Fibroblast of upper back skin (primary cell): Measurements from ENCODE around the gene MTFR1L.

Experiments used
- DNase-seq: peaks from one replicate; pipeline ENCODE4 v3.0.0-alpha.2; 2013

MTFR1L gene

DNA sequence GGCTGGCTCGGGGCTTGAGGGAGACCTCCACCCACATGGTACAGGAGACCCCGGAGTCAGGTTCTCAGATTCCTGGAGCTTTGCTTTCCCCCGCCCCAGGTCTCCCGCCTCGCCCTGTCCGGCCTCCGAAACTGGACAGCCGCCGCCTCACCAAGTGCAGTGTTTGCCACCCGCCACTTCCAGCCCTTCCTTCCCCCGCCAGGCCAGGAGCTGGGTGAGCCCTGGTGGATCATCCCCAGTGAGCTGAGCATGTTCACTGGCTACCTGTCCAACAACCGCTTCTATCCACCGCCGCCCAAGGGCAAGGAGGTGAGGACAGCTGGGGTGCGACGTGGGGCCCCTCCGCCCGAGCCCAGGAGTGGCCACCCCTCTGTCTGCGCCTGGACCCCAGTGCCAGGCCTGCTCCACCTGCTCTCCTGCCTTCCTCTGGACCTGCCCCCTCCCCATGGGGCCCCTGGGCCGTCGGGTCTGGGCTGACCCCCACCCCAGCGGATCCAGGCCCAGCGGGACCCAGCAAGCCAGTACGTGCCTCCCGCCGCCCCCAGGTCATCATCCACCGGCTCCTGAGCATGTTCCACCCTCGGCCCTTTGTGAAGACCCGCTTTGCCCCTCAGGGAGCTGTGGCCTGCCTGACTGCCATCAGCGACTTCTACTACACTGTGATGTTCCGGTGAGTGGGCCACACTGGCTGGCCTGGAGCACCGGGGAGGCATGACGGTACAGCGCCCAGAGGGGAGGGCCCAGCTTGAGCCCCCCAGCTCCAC, 11.1 kb upstream of the MTFR1L start:
- no peak for DNase-seq

DNA sequence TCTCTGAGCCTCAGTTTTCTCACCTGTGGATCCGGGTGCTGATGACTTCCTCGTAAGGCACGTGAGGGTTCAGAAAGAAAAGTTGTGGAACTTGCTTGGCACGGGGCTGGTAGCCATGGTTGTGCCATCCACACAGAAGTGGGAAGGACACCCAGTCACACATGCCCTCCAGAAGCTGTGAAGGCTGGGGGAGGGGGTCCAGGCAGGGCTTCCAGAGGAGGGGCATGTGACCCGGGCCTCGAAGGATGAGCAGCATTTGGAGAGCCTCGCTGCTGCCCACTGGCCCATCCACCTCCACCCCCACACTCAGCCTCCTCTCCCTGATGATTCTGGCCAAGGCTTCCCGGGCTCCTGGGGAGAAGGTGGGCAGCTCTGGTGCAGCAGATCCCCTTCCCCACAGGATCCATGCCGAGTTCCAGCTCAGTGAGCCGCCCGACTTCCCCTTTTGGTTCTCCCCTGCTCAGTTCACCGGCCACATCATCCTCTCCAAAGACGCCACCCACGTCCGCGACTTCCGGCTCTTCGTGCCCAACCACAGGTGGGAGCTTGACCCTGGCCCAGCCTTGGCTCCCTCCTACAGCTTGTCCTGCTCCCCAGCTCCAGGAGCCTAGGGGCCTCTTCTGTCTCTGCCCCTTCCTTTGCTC, 10.3 kb upstream of the MTFR1L start:
- DNase-seq, result no peak

DNA sequence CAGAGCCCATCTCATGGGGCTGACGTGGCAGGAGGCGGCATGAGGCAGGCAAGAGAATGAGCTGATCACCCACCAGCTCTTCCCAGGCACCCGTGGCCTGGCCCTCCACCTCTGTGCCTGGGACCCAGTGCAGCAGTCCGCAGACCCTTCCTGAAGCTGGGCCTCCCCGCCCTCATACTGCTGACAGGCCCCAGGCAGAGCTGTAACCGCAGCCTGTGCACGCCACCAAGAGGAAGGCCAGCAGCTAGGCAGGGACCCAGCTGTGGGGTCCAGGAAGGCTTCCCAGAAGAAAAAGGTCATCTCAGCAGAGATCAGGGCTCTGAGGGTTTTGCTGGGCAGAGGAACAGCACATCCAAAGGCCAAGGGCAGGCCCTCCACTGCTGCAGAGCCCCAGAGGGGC, 9.8 kb upstream of the MTFR1L start:
- no peak for DNase-seq

DNA sequence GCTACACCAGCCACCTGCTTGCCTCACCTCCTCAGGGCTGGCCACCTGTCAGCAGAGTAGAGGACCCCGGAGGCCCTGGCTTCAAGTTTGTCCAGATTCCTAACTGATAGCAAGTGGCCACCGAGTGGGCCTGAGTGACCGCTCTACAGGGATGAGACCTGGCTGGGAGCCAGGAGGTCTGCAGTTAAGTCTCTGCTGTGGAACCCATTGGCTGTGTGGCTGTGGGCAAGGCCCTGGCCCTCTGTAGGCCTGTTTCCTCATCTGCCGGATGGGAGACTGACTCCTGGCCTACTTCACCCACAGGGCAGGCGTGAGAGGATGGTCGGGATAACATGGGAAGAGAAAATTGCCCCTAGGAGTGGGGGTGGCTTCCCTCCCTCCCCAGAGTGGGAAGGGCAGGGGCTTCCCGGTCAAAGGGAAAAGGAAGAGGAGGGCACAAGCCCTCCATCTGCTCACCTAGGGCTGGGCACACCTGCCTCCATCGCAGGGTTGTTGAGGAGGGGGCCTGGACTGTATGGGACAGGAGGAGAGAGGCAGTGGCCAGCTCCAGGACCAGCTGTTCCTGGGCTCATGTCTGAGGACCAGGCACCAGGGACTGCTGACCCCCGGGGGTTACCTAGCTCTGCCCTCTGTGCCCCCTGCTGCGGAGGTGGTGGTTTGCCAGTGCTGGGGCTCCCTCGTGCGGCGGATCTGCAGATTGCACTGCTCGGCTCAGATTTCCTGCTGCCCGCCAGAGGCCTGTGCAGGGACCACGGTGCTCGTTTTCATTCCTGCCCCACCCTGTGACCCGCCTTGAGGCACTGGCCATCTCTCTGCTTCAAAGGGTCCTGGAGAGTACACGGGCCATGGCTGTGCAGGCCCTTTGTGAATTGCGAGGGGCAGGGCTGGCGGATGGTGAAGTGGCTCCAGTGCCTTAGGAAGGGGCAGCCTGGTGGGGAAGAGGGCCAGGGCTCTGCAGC, 9.1 kb upstream of the MTFR1L start:
- peak; percentile 32 for DNase-seq

DNA sequence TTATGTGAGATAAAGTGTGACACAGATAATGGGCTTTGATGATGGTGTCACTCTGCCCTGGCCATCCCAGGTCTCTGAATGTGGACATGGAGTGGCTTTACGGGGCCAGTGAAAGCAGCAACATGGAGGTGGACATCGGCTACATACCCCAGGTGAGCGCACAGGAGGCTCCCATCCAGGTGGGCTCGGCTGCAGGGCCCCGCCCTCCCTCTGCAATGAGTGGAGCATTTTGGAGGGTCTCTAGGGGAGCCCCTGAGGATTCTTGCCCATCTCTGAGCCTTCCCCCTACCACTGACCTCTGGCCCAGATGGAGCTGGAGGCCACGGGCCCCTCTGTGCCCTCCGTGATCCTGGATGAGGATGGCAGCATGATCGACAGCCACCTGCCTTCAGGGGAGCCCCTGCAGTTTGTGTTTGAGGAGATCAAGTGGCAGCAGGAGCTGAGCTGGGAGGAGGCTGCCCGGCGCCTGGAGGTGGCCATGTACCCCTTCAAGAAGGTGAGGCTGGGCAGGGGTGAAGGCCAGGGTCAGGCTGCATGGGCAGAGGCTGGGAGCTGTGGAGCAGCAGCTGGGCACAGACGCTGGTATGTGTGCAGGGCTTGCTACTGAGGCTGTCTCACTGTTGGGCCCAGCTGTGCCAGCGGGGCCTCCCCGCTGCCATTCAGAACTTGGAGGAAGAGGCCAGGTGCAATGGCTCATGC, 8.2 kb upstream of the MTFR1L start:
- no peak for DNase-seq

DNA sequence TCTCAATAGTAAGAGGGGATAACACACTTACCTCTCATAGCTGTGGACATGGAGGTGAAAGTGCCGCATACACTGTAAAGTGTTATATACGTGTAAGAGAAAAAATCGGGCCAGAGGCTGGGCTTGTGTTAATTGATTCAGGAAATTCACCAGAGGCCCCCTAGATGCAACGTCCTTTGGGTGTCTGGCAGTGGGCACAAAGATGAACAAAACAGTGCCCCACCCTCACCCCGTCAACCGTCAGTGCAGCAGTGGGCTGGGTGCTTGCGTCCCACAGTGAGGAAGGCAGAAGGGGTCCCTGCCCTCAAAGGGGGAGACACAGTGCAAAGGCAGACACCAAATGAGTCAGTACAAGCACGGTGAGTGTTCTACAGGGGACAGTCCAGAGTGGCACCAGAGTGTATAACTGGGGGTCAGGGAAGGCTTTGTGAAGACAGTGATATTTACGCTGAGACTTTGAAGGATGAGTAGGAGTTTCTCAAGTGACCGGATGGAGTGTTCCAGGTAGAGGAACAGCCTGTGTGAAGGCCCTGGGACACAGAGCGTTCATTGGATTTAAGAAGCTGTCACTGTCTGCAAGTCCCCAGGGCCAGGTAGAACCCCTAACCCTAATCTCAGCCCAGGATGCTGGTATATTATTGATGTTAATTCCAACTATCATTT, 6.6 kb upstream of the MTFR1L start:
- DNase-seq, result no peak

DNA sequence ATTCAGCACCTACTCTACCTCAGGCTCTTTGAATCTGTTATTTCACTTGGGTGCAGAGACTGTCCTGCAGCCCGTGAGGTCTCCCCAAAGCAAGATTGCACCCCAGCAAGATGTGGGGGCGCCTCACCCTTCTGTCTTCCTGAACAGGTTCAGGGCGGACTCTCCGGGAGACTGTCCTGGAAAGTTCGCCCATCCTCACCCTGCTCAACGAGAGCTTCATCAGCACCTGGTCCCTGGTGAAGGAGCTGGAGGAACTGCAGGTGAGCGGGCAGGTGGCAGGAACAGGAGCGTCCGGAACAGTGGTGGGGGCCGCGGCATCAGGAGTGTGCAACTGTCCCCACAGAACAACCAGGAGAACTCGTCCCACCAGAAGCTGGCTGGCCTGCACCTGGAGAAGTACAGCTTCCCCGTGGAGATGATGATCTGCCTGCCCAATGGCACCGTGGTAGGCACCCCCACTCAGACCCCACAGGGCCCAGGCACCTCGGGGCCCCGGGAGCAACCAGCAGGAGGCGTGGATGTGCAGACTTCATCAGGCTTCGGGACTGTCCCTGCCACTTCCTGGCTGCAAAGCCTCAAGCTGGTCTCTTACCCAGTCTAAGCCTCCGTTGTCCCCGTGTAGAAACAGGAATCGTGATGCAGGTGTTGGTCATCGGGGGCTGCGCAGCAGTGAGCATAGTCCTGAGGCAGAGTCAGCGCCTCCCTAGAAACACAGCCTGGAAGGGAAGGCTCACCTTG, 5.9 kb upstream of the MTFR1L start:
- no peak for DNase-seq

DNA sequence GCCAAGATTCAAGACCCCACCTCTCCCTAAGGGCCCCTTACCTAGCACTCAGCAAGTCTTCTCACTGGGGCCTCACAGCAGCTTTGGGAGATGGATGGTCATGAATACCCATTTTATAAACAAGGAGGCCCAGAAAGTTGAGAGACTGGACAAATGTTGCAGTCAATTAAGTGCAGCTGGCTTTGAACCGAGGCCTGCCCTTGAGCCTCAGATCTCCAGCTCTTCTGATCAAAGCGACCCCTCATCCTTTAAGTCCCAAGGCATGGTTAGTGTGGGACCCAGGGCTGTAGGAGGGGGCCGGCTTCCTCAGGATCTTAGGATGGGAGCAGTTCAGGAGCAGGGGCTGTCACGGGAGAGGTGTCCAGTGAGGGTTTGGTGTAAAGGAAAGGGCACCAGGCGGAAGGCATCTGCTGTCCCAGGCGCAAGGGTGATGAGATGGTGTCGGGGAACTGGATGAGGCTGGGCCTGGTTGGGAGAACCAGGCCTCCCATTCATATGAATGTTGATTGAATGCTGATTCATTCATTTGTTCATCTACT, 5.1 kb upstream of the MTFR1L start:
- no peak for DNase-seq

DNA sequence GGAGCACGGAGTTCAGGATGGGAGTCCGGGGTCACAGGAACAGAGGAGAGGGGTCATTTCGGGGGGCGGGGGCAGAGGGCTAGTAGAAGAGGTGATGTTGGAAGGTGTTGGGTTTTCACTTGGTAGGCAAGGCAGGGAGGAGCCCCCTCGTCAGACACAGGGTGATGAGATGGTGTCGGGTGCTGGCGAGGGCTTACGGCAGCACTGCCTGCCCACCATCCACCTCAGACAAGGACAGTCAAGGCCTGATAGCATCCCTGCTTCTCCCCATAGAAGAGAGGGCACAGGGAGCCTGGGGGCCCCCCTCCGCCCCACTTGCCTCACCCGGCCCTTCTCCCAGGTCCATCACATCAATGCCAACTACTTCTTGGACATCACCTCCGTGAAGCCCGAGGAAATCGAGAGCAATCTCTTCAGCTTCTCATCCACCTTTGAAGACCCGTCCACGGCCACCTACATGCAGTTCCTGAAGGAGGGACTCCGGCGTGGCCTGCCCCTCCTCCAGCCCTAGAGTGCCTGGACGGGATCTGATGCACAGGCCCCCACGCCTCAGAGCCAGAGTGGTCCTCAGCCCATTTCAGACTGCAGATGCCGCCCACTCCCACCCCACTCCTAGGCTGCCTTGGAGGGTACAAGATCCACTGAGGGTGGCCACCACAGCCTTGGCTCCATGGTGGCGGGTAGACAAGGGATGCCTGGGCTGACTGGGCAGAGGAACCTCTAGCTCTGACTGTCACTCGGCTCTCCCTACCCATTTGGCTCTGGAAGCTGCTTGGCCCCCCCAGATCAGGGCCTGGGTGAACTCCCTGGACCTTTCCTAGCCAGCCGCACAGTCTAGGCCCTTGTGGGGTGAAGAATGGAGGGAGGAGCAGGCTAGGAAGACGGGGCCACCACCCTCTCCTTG, 4.3 kb upstream of the MTFR1L start:
- no peak for DNase-seq

DNA sequence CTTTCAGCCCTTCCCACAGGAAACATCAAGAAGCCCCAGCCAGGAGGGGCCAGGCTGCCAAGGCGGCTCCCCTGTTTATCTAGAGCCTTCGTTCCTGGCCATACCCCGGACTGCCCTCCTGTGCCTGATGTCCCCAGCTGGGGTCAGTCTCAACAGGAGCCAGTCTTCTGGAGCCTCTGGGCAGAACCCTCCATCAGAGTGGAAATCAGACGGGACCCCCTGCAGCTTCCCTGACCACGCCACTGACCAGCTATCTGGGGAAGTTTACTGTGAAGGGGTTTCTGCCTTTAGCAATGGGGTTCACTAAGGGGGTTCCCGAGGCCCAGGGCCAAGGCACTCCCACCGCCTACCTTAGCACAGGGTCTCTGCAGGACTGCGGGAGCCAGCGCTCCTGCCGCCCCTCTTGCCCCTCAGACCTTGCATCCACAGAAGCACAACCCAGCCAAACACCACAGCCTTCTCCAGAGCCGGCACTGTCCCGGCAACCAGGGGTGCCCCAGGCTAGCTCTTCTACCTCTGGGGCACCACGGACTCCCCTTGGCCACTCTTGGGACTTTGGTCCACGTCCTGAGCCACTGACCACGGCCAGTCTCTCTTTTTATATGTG, 3.5 kb upstream of the MTFR1L start:
- DNase-seq, result no peak

DNA sequence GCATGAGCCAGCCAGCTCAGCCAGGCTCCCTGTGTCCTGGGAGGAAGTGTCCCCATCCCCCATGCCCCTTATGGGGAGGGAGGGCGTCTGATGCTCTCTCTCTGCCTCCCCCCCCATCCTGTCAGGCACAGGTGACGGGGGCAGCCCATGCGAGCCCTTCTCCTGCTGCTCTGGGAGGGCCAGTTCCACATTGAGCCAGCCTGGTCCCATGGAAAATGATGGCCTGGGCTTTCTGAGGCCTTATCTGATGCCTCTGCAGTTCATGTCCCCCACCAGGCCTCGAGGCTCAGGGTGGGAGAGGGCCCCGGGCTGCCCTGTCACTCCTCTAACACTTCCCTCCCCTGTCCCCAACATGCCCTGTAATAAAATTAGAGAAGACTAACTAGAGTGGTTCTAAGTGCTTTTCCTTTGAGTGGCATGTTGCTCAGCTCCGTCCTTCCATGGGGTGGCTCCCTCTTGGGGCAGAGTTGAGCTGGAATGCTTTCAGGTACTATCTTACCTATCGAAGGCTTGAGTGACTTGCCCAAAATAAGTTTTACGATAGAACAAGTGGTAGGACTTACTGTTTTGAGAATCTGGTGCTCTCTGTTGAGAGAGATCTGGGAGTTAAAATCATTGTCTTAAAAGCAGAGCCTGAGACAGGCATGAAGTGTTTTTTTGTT, 1.8 kb upstream of the MTFR1L start:
- no peak for DNase-seq

DNA sequence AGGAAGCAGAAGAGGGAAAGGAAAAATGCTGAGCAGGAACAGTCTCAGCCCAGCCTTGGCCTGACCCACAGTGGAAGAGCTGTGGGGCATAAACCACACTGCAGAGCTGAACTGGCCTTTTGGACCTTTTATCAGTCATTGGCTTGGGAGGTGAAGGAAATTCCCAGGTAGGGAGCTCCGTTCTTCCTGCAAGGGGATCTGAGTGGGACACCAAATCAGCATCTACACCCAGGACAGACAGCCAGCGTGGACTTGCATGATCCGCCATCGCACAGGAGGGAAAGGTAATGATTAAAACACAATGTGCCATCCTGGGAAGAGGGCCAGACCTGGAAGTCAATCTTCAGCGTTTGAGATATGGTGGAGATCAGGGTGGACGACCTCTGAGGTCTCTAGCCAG, 1.2 kb upstream of the MTFR1L start:
- no peak for DNase-seq

DNA sequence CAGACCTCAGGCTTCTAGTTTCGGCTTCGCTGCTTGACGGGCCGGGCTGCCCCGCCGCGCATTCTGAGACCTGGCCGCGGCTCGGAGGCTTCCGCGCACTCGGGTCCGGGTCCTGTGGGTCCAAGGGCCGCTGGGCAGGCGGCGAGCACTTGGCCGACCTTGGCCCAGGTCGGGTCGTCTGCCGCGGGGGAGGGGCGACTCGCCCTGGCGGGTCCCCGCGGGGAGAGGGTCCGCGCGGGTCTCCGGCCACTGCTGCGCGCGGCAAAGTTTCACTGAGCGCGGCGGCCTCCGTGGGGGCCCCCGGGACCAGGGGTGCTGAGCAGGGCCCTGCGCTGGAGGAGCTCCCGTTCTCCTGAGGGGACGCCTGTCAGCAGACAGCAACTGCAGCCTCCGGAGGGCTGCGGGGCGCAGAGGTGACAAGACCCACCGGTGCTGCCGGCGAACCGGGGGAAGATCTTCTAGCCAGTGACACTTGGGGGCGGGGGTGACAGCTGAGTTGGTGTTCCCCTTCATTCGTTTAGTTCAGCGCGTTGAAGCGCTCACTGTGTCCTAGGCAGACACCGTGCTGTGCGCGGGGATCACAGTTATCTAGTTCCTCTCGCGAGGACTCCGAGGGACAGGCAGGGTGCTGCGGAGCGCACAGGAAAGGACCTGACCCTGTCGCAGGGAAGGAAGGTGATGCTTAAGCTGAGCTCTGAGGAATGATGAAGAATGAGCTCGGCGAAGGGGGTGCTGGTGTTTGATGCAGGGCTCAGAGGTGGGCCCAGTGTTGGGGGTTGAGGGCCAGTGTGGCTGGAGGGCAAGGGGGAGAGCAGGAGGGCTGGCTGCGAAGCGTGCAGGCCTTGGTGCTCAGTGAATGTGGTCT, 725 bp downstream of the MTFR1L start:
- DNase-seq, result peak; percentile 46

DNA sequence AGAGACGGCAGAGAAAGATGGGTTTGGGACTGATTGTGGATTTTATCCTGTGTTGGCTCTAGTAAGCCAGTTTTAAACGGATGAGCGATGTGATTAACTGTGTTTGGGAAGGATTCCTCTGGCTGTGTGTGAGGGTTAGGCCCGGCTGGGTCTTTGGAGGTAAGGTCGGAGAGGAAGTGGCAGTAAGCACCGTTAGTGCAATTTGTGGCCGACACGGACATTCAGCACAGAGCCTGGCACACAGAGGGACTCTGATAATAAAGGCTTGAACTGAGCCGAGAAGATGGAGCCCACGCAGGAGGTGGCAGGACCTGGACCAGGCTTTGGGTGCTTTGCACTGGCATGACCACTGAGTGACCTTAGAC, 1.3 kb downstream of the MTFR1L start:
- no peak for DNase-seq

DNA sequence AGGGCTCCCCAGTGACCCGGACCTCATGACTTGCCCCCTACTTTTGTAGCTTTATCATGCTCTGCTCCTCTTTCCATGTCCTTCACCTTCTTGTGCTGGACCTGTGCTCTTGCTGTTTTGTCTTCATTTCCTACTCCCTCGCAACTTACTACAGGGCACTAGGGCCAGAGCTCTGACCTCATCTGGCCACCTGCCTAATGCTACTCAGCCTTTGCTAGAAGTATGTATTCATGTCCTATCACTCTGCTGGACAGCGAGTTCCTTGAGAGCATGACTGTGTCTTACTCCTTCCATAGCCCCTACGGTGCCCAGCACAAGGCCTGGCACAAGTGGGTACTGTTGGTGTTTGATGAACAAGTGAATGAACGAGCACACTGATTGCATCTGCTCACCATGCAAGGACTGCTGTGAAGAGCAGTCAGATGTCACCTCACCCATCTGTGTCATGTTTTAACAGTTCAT, 1.9 kb downstream of the MTFR1L start:
- no peak for DNase-seq

DNA sequence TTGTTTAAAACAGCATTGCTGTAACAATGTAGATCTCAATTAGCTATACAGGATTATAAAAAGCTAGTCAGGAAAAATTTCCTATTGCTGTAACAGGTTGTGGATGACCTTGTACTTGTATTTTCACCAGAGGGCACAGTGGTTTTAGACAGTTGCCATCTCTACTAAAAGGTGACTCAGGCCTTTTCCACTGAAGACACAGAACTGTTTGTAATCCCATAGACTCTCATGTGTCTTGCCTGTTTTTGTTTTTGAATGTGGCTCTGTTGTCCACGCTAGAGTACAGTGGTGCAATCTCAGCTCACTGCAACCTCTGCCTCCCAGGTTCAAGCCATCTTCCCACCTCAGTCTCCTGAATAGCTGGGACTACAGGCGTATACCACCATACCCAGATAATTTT, 5.9 kb downstream of the MTFR1L start:
- no peak for DNase-seq

DNA sequence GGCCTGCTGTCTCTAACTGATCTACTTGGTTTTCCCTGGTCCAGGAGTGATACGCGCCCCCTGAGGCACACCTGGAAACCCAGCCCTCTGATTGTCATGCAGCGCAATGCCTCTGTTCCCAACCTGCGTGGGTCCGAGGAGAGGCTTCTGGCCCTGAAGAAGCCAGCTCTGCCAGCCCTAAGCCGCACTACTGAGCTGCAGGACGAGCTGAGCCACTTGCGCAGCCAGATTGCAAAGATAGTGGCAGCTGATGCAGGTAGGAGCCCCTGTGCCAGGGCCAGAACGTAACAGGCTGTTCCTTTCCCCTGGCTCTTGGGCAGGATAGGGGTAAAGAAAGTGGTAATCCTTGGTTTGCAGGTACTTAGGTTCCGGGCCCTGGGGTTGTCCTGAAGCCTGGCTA, 6.8 kb downstream of the MTFR1L start:
- DNase-seq, result no peak

DNA sequence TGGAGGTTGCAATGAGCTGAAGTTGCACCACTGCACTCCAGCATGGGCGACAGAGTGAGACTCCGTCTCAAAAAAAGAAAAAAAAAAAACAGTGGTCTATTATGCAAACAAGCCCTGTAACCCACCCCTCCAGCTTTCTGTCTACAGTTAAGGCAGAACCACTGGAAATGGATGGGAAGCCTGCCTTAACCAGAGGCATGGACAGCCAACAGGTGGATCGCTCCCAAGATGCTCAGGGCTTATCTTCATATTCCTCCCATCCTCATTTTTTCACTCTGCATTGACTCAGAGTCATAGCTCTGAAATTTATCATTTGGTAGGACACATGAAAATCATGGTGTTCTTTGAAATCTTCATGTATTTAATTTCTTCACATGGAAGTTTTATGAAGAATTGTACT, 8.7 kb downstream of the MTFR1L start:
- no peak for DNase-seq
